HEK293 (cell line): ENCODE data around the gene PACRG.

Experiments used
- GLI2 ChIP-seq: fragments of 450-650 bp; formaldehyde crosslinking; IDR thresholded peaks from 2 replicates; pipeline ENCODE4; 2017; ENCODE audit warnings: missing biosample characterization, missing genetic modification characterization, low read depth, borderline replicate concordance
- KLF7 ChIP-seq: fragments of 450-650 bp; formaldehyde crosslinking; IDR thresholded peaks from 2 replicates; pipeline ENCODE4 v1.5.1; 2016; ENCODE audit warnings: missing biosample characterization, missing genetic modification characterization, borderline replicate concordance
- REST ChIP-seq: fragments of 450-650 bp; formaldehyde crosslinking; IDR thresholded peaks from 2 replicates; pipeline ENCODE4 v1.5.1; 2016; ENCODE audit warnings: missing biosample characterization, missing genetic modification characterization
- ZBTB1 ChIP-seq: fragments of 450-650 bp; formaldehyde crosslinking; IDR thresholded peaks from 2 replicates; pipeline ENCODE4 v1.5.1; 2016; ENCODE audit warnings: missing biosample characterization, missing genetic modification characterization
- ZBTB17 ChIP-seq: fragments of 450-650 bp; formaldehyde crosslinking; IDR thresholded peaks from 2 replicates; pipeline ENCODE4 v1.5.1; 2016; ENCODE audit warnings: missing biosample characterization, missing genetic modification characterization
- ZBTB26 ChIP-seq: fragments of 450-650 bp; formaldehyde crosslinking; optimal IDR thresholded peaks from 2 replicates; pipeline ENCODE3; 2016; ENCODE audit warnings: missing biosample characterization, mild to moderate bottlenecking, missing genetic modification characterization
- ZNF18 ChIP-seq: fragments of 450-650 bp; formaldehyde crosslinking; IDR thresholded peaks from 2 replicates; pipeline ENCODE4 v1.5.1; 2016; ENCODE audit warnings: missing biosample characterization, missing genetic modification characterization
- ZNF19 ChIP-seq: fragments of 450-650 bp; formaldehyde crosslinking; IDR thresholded peaks from 2 replicates; pipeline ENCODE4; 2016; ENCODE audit warnings: missing biosample characterization, missing genetic modification characterization, low read depth
- ZNF24 ChIP-seq: fragments of 450-650 bp; formaldehyde crosslinking; IDR thresholded peaks from 2 replicates; pipeline ENCODE4 v1.5.1; 2016; ENCODE audit warnings: missing biosample characterization, missing genetic modification characterization
- ZNF629 ChIP-seq: fragments of 450-650 bp; formaldehyde crosslinking; IDR thresholded peaks from 2 replicates; pipeline ENCODE4 v1.5.1; 2017; ENCODE audit warnings: missing biosample characterization, missing genetic modification characterization
- ZNF791 ChIP-seq: fragments of 450-650 bp; formaldehyde crosslinking; IDR thresholded peaks from 2 replicates; pipeline ENCODE4 v1.5.1; 2016; ENCODE audit warnings: missing biosample characterization, missing genetic modification characterization
- ZSCAN30 ChIP-seq: fragments of 450-650 bp; IDR thresholded peaks from 2 replicates; pipeline ENCODE4 v1.5.1; 2018; ENCODE audit warnings: missing biosample characterization, mild to moderate bottlenecking, missing genetic modification characterization, moderate library complexity
- TF ChIP-seq, protein P1 (sequence below): fragments of 450-650 bp; formaldehyde crosslinking; IDR thresholded peaks from 2 replicates; pipeline ENCODE4 v1.5.1; 2016; ENCODE audit warnings: missing biosample characterization, missing genetic modification characterization
- TF ChIP-seq, protein P2 (sequence below): fragments of 450-650 bp; formaldehyde crosslinking; IDR thresholded peaks from 2 replicates; pipeline ENCODE4 v1.5.1; 2016; ENCODE audit warnings: missing biosample characterization, missing genetic modification characterization

DNA sequence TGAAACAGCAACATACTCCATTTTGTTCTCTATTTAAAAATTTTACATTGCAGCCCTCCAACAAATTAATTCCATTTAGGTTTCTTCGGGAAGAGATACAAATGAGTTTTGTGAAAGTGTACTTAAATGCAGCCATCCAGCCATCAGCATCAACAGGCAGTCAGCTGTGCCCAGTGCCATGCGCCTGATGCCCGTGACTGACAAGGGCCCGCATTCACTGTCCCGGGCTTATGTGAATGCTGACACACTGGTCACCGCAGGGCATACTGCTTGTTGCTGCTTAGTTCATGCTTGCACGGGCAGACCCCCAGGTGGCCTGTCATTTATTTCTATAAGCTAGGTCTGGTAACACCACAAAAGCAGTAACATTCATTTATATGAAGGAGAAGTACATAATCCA, 461.8 kb downstream of the PACRG start:
- TF ChIP-seq, protein P1, sequence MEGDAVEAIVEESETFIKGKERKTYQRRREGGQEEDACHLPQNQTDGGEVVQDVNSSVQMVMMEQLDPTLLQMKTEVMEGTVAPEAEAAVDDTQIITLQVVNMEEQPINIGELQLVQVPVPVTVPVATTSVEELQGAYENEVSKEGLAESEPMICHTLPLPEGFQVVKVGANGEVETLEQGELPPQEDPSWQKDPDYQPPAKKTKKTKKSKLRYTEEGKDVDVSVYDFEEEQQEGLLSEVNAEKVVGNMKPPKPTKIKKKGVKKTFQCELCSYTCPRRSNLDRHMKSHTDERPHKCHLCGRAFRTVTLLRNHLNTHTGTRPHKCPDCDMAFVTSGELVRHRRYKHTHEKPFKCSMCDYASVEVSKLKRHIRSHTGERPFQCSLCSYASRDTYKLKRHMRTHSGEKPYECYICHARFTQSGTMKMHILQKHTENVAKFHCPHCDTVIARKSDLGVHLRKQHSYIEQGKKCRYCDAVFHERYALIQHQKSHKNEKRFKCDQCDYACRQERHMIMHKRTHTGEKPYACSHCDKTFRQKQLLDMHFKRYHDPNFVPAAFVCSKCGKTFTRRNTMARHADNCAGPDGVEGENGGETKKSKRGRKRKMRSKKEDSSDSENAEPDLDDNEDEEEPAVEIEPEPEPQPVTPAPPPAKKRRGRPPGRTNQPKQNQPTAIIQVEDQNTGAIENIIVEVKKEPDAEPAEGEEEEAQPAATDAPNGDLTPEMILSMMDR (tag by site-specific recombination): no peak
- TF ChIP-seq ZBTB1 (tag by site-specific recombination) (no peak), REST (tag by site-specific recombination) (no peak), ZNF629 (tag by site-specific recombination) (no peak), ZNF18 (no peak), ZNF791 (tag by site-specific recombination) (no peak), ZNF24 (tag by site-specific recombination) (no peak), ZSCAN30 (tag by site-specific recombination) (no peak), ZBTB26 (tag by site-specific recombination) (no peak), ZNF19 (tag by site-specific recombination) (no peak), GLI2 (tag by site-specific recombination) (no peak), KLF7 (no peak), ZBTB17 (tag by site-specific recombination) (no peak)
- TF ChIP-seq, protein P2, sequence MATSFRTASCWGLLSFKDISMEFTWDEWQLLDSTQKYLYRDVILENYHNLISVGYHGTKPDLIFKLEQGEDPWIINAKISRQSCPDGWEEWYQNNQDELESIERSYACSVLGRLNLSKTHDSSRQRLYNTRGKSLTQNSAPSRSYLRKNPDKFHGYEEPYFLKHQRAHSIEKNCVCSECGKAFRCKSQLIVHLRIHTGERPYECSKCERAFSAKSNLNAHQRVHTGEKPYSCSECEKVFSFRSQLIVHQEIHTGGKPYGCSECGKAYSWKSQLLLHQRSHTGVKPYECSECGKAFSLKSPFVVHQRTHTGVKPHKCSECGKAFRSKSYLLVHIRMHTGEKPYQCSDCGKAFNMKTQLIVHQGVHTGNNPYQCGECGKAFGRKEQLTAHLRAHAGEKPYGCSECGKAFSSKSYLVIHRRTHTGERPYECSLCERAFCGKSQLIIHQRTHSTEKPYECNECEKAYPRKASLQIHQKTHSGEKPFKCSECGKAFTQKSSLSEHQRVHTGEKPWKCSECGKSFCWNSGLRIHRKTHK (tag by site-specific recombination): no peak
